HG02884 (cell line): ENCODE measurements around the gene ZDHHC11B.
A peak's percentile ranks its signal among the peaks of the same experiment; 100 is the strongest.

Experiments
- ATAC-seq: cut with Tn5 transposase; IDR thresholded peaks from one replicate; pipeline ENCODE4 v1.9.1; 2021; ENCODE audit warnings: mild to moderate bottlenecking, moderate library complexity; ENCODE audit not compliant: unreplicated experiment

The ZDHHC11B gene

DNA sequence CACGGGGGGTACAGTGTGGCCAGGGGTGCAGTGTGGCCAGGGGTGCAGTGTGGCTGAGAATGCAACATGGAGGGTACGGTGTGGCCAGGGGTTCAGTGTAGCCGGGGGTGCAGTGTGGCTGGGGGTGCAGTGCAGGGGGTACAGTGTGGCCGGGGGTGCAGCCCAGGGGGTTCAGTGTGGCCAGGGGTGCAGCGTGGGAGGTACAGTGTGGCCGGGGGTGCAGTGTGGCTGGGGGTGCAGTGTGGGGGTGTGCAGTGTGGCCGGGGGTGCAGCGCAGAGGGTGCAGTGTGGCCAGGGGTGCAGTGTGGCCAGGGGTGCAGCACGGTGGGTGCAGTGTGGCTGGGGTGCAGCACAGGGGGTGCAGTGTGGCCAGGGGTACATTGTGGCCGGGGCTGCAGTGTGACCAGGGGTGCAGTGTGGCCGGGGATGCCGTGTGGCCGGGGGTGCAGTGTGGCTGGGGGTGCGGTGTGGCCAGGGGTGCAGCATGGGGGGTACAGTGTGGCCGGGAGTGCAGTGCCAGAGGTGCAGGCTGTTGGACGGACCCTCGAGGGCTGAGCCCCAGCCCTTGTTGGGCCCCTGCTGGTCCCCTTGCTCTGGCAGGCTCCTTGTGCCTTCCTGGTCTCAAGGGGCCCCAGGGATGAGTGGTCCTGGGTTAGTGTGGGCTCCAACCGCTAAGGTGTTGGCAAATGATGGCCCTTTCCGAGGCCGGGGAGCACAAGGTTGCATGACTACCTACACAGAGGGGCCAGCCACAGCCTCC, 109.2 kb downstream of the ZDHHC11B start:
- ATAC-seq = no peak

DNA sequence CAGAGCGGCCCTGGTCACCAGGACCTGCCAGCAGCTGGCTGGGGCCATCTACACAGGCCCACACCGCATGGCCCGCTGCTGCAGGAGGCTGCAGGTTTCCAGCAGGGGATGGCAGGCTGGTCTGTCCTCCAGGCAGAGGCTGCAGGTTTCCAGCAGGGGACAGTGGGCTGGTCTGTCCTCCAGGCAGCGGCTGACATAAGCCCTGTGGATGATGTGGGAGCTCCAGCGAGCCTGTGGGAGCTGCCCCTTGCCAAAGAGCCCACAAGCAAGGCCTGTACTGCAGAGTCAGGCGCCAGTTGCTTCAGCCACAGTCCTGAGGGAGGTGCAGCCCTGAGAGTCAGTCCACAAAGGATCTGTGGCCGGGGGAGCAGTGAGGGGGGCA, 109.9 kb downstream of the ZDHHC11B start:
- no peak for ATAC-seq

GRCh38 chr5:673831-674629, 110.5 kb downstream of the ZDHHC11B start:
- ATAC-seq = no peak

DNA sequence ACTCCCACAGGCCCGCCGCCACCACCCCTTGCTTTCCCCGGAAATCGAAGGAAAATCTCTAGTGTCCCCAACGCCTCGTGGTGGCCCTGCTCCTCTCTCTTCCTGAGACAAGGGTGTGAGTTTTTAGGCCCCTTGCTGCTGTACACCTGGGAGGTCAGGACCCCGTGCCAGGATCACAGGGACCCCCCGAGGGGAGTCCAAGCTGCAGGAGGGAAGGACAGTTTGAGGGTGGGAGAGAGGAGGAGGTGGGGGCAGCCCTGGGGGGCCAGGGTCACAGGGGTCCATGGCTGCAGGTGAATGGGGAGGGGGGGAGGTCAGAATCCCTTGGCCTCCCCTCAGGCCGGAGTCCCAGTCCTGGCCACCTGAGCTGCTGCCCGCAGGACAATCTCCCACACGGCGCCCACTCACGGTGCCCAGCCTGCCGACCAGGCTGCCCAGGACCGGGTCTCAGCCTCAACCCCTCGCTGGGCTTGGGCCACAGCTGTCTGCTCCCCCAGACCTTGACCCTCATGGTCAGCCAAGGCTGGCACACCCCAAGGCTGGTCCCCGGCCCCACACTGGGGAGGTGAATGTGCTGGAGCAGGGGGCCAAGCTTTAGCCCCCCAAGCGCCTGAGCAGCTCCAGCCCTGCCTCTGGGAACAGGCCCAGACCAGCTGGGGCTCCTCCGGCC, 111.2 kb downstream of the ZDHHC11B start:
- no peak for ATAC-seq

DNA sequence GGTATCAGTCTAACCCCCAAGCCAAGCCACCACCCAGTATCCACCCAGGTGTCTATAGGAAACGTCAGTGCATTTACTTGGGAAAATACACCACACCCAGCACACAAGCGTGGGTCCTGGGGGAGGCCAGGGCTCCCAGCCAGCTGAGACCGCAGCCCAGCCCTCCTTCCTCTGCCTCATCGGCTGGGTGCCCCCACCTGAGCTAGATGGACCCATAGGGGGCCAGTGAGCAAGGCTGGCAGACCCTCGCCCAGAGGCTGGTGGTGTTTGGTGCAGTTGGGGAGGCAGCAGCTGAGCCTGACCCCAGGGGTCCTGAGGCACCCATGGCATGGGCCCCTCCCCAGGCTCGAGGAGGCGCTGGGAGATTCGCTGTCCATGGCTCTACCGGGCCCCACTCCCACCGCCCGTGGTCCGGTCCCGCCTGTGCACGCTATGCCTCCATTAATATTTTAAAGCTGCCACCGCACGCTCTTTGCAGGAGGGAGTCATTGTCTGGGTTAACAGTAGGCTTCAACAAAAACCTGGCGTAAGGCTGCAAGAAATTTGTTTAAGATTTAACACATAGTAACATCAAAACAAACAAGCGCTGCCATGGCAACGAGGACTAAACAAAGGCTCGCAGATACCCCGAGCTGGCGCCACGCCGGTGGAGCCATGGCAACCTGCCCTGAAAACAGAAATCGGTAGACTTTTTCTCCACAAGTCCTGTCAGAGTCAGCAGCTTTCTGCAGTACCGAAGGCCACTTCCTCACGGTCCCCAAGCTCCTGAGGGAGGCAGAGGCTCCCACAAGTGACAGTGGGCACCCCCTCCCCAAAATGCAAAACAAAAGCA, 112.0 kb downstream of the ZDHHC11B start:
- ATAC-seq = no peak

- ATAC-seq = peak; percentile 64
Observed at GRCh38 chr5:671459-672328, 112.8 kb downstream of the ZDHHC11B start.

GRCh38 chr5:670396-671270, 113.9 kb downstream of the ZDHHC11B start:
- ATAC-seq = no peak

DNA sequence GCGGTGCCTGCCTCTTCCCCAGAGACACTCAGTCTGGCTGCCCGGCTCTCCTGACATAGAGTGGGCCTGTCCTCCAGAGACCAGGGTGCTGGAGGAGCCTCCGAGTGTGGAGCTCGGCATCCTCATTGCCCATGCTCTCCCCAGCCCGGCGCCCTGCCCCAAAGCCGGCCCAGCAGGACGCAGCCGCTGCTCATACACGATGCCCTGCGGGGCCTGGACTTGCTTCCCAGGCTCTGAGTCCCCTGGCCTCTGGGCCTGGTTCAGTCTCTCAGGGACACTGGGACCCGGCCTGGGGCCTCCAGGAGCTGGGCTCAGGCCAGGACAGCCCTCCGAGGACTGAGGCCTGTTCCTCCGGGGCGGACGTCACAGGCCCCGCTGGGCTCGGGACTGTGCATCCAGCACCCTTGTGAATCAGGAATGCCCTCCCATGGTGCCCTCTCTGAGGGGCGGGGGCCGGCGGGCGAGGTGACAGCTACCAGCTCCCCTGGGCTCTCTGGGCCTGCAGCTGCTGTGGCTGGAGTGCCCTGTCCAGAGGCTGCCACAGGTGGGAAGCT, 114.6 kb downstream of the ZDHHC11B start:
- no peak for ATAC-seq

GRCh38 chr5:669111-669841, 115.3 kb downstream of the ZDHHC11B start:
- ATAC-seq = no peak

- ATAC-seq = no peak
Observed at GRCh38 chr5:668283-668995, 116.1 kb downstream of the ZDHHC11B start.

DNA sequence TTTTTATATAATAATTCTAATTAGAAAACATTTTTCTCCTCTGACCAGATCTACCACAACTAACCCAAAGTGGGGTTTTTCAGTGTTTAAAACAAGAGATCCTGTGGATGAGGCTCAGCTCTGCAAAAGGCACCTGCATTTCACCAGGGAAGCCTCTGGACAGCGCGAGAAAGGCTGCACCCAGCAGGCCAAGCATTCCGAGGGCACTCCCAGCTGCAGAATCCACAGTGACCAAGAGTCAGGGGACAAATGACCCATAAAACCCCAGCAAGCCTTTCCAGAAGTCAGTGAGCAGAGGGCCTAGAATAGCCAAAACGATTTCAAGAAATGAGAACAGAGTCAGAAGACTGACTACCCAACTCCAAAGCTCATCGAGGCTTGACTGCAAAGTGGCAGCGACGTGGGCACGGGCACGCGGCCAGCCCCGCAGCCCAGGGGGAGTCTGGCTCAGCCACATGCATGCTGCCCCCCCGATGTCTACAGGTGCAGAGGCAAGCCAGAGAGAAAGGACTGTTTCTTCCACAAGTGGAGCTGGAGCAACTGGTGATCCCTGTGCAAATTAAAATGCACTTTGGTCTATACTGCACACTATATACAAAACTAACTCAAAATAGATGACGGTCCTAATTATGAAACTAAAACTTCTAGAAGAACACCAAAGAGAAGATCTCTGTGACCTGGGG, 117.6 kb downstream of the ZDHHC11B start:
- ATAC-seq = no peak

GRCh38 chr5:665956-666711, 118.4 kb downstream of the ZDHHC11B start:
- no peak for ATAC-seq

DNA sequence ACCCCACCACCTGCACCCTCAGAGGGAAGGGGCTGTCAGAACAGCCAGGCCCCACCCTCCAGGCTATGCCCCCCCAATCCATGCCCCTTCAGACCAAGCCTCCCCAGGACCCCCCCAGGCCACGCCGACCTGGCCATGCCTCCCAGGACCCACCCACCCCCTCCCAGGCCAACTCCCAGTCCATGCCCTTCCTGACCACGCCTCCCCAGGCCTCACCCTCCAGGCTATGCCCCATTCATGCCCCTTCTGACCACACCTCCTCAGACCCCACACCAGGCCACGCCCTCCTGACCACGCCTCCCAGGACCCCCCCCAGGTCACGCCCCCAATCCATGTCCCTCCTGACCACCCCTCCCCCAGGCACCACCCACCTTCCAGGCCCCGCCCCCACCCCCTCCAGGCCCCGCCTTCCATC, 119.0 kb downstream of the ZDHHC11B start:
- no peak for ATAC-seq

GRCh38 chr5:664994-665360, 119.6 kb downstream of the ZDHHC11B start:
- ATAC-seq = no peak

DNA sequence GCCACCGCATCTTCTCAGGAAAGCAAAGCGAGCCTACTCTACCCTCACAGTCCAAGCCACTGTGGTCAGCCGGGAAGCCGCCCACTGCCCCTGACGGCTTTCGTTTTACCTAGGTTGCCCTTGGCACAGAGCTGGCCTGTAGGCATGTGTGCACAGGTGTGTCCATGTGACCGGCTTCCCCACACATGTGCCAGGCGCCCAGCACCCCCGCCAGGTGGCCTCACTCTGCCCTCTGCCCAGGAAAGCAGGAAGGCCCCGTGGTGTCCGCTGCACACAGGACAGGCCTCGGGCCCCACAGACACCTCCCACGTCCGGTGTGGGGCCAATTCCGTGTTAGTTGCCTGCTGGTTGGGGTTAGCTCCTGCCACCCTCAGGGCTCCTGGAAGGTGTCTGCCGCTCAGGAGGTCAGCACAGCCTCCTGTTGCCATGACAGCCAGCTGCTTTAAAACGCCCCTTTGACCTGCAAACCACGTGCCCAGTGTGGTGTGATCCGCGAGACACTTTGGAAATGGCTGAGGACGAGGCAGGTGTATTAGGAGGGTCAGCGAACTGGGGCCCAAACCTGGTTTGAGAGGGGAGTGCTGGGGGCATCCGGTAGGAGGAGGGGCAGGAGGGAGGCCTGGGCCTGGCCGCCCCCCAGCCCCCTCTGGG, 120.1 kb downstream of the ZDHHC11B start:
- no peak for ATAC-seq
